IPS-NIHi7 (cell line): Measurements from ENCODE around the gene DNAJC5G.
"Not testable (repeated sequence)": the region's sequence is repeated elsewhere in the genome, so short reads cannot be mapped to it uniquely, and the experiment has no call there.

Experiments used
- DNase-seq: peaks from one replicate; pipeline ENCODE4 v3.0.0; 2012; ENCODE audit warnings: mixed read lengths; ENCODE audit errors: extremely low spot score

Gene DNAJC5G

GRCh38 chr2:27281442-27281841, 6.2 kb downstream of the DNAJC5G start:
- no peak for DNase-seq

- DNase-seq, result no peak
Observed at GRCh38 chr2:27281855-27282559, 6.8 kb downstream of the DNAJC5G start, which contains the start of gene TRIM54. TSS of gene TRIM54 (plus strand) at chr2:27282429. CDS start at chr2:27282732, 303 bp downstream.

- DNase-seq, result peak; percentile 60
Observed at GRCh38 chr2:27282892-27283291, 7.7 kb downstream of the DNAJC5G start.

- no peak for DNase-seq
Observed at GRCh38 chr2:27284996-27285395, 9.8 kb downstream of the DNAJC5G start.

- DNase-seq, result no peak
Observed at GRCh38 chr2:27285481-27285880, 10.2 kb downstream of the DNAJC5G start.

- DNase-seq, result no peak
Observed at GRCh38 chr2:27288610-27289009, 13.4 kb downstream of the DNAJC5G start.

- DNase-seq, result no peak
Observed at GRCh38 chr2:27290549-27290948, 15.3 kb downstream of the DNAJC5G start.

- peak; percentile 75 for DNase-seq
Observed at GRCh38 chr2:27291865-27292264, 16.6 kb downstream of the DNAJC5G start.

GRCh38 chr2:27294928-27295327, 19.7 kb downstream of the DNAJC5G start:
- no peak for DNase-seq

GRCh38 chr2:27296481-27296880, 21.2 kb downstream of the DNAJC5G start:
- no peak for DNase-seq

- DNase-seq, result no peak
Observed at GRCh38 chr2:27297195-27297594, 22.0 kb downstream of the DNAJC5G start.

GRCh38 chr2:27298391-27299080, 23.3 kb downstream of the DNAJC5G start:
- DNase-seq, result no peak

GRCh38 chr2:27300606-27301005, 25.4 kb downstream of the DNAJC5G start:
- DNase-seq, result not testable (repeated sequence)

GRCh38 chr2:27303093-27304025, 28.1 kb downstream of the DNAJC5G start:
- DNase-seq, result peak; percentile 63

- DNase-seq, result no peak
Observed at GRCh38 chr2:27304488-27305240, 29.4 kb downstream of the DNAJC5G start.

GRCh38 chr2:27305516-27305915, 30.3 kb downstream of the DNAJC5G start:
- DNase-seq, result no peak

GRCh38 chr2:27306136-27306535, 30.9 kb downstream of the DNAJC5G start:
- no peak for DNase-seq

GRCh38 chr2:27306573-27307286, 31.5 kb downstream of the DNAJC5G start:
- DNase-seq, result peak; percentile 28

- DNase-seq, result no peak
Observed at GRCh38 chr2:27307287-27307544, 32.0 kb downstream of the DNAJC5G start.

GRCh38 chr2:27307545-27308358, 32.5 kb downstream of the DNAJC5G start:
- peak; percentile 28 for DNase-seq
